Smooth muscle cell (in vitro differentiated cells): ENCODE data around the gene ADSL. TPM values are rescaled to one million over a fixed set of nuclear protein-coding genes. Genes with fewer than 3 reads are reported as not detected.

ENCODE experiments used
- DNase-seq: peaks from one replicate; lab custom pipeline; 2025; ENCODE audit not compliant: unreplicated experiment; lab: John Stamatoyannopoulos, UW
- H2AFZ ChIP-seq: fragments of 200-600 bp; sonication (generic); 2 replicates; pipeline ENCODE4 v1.6.0; 2016; ENCODE audit warnings: antibody characterized with exemption, low read depth, mild to moderate bottlenecking
- H3F3A ChIP-seq: fragments of 200-600 bp; sonication (generic); 2 replicates; pipeline ENCODE4 v1.6.0; 2017; ENCODE audit warnings: antibody characterized with exemption, low read depth
- H3K27ac ChIP-seq: fragments of 200-600 bp; sonication (generic); 2 replicates; pipeline ENCODE4 v1.5.1; 2016; ENCODE audit warnings: low read depth, mild to moderate bottlenecking
- H3K27me3 ChIP-seq: fragments of 200-600 bp; sonication (generic); 2 replicates; pipeline ENCODE4 v1.6.1; 2016; ENCODE audit warnings: low read depth, mild to moderate bottlenecking
- H3K36me3 ChIP-seq: fragments of 200-600 bp; sonication (generic); 2 replicates; pipeline ENCODE4 v1.5.1; 2016; ENCODE audit warnings: low read depth
- H3K4me1 ChIP-seq: fragments of 200-600 bp; sonication (generic); 2 replicates; pipeline ENCODE4 v1.5.1; 2016; ENCODE audit warnings: low read depth
- H3K4me2 ChIP-seq: fragments of 200-600 bp; sonication (generic); 2 replicates; pipeline ENCODE4 v1.6.0; 2016; ENCODE audit warnings: mild to moderate bottlenecking
- H3K4me3 ChIP-seq: fragments of 200-600 bp; sonication (generic); 2 replicates; pipeline ENCODE4 v1.5.1; 2016; ENCODE audit warnings: mild to moderate bottlenecking
- H3K79me2 ChIP-seq: fragments of 200-600 bp; sonication (generic); 2 replicates; pipeline ENCODE4 v1.6.0; 2016; ENCODE audit warnings: low read depth, mild to moderate bottlenecking
- H3K9ac ChIP-seq: fragments of 200-600 bp; sonication (generic); 2 replicates; pipeline ENCODE4 v1.6.0; 2016; ENCODE audit warnings: low read depth
- H3K9me3 ChIP-seq: fragments of 200-600 bp; sonication (generic); replicated peaks from 2 replicates; pipeline ENCODE4 v1.5.1; 2016; ENCODE audit warnings: low read depth
- H4K20me1 ChIP-seq: fragments of 200-600 bp; sonication (generic); 2 replicates; pipeline ENCODE4 v1.6.0; 2016; ENCODE audit warnings: low read depth
- WGBS: methylation state at CpG from one replicate; pipeline ENCODE4 v1.1.7; 2016; ENCODE audit warnings: low lambda C conversion rate; 5-methylcytosine and 5-hydroxymethylcytosine counted together
- polyA plus RNA-seq: library from polyadenylated mRNA; unstranded; fragments of >200 nt; fragmentation: Nextera tagmentation; extraction: Ambion mirVana; gene quantifications from 2 replicates; pipeline ENCODE4 v1.2.1, GENCODE V29; 2016
- total RNA-seq: library from RNA; depleted of rRNA; stranded (reverse); fragments of >200 nt; gene quantifications from 2 replicates; pipeline ENCODE4 v1.2.3, GENCODE V29; 2014
- TF ChIP-seq, protein P1 (sequence below): fragments of 200-600 bp; sonication (generic); IDR thresholded peaks from 2 replicates; pipeline ENCODE4 v1.5.1; 2017; ENCODE audit warnings: borderline replicate concordance, mild to moderate bottlenecking, antibody characterized with exemption; ENCODE audit not compliant: insufficient read depth, poor library complexity, severe bottlenecking

The ADSL gene
- total and polyA plus RNA-seq, 2 experiments from 2014 or later, result 45.9 to 65.1 TPM

DNA sequence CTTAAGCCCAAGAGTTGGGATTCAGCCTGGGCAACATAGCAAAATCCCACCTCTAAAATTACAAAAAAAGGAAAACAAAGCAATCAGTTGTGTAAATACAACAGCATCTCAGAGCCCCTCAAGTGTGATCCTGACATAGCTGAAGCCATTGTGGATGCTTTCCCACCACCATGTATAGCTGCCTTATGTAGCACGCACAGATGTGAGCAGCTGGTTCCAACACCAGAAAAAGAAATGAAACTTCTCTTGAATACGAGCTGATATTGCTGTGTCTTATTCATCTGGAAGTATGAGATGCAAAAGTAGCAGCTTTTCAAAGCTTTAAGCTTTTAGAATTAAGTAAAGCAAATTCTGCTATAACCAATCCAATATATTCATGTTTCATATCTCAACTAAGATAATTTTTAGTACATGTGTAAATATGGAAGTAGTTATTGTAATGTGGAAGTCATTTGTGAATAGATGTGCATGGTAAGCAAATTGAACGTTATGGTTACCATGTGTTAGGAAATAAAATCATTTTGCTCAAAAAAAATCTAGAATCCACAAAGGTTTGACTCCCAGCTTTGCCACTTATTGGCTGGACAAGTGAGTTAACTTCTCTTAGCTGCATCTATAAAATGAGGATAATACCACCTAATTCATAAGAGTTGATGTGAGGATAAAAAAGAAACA, 87.3 kb downstream of the ADSL start:
- Histone ChIP-seq H3K27me3 (no peaks in the 10 kb centered on the region), H3F3A (peaks cover 13% of the 10 kb centered on the region), H3K9ac (no peak overlapping the region), H3K4me2 (no peak overlapping the region), H3K27ac (no peak overlapping the region), H4K20me1 (peaks cover 69% of the 10 kb centered on the region), H3K36me3 (no peaks in the 10 kb centered on the region), H3K4me1 (peaks cover 4% of the 10 kb centered on the region), H3K9me3 (no peaks in the 10 kb centered on the region), H3K4me3 (no peak overlapping the region), H2AFZ (no peak overlapping the region), H3K79me2 (peaks cover 62% of the 10 kb centered on the region)
- no peak for DNase-seq
- WGBS, result 95% methylated on average over 3 of the region's 3 CpGs
- TF ChIP-seq, protein P1, sequence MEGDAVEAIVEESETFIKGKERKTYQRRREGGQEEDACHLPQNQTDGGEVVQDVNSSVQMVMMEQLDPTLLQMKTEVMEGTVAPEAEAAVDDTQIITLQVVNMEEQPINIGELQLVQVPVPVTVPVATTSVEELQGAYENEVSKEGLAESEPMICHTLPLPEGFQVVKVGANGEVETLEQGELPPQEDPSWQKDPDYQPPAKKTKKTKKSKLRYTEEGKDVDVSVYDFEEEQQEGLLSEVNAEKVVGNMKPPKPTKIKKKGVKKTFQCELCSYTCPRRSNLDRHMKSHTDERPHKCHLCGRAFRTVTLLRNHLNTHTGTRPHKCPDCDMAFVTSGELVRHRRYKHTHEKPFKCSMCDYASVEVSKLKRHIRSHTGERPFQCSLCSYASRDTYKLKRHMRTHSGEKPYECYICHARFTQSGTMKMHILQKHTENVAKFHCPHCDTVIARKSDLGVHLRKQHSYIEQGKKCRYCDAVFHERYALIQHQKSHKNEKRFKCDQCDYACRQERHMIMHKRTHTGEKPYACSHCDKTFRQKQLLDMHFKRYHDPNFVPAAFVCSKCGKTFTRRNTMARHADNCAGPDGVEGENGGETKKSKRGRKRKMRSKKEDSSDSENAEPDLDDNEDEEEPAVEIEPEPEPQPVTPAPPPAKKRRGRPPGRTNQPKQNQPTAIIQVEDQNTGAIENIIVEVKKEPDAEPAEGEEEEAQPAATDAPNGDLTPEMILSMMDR, result no peak

DNA sequence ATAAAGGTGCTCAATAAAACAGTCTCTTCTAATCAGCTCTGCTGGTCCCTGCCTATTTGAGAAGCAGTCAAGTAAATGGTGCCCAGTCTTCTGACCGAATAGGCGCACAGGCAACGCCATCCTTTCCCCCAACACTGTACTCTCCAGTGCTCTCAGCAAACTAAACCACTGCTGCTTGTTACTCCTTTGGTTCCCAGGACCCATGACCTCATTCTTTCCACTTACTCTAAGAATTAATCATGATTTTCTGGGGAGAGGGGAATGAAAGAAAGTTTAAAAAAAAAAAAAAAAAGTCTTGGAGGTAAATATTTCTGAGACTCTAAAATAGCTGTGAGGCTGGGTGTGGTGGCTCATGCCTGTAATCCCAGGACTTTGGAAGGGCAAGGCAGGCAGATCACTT, 87.8 kb downstream of the ADSL start:
- H3K4me2 ChIP-seq, result no peak overlapping the region
- peaks cover 62% of the 10 kb centered on the region for H3K79me2 ChIP-seq
- H3K36me3 ChIP-seq, result no peaks in the 10 kb centered on the region
- no peaks in the 10 kb centered on the region for H3K27me3 ChIP-seq
- no peak overlapping the region for H3K9ac ChIP-seq
- H4K20me1 ChIP-seq, result peaks cover 69% of the 10 kb centered on the region
- no peak for DNase-seq
- H3K4me3 ChIP-seq, result no peak overlapping the region
- TF ChIP-seq, protein P1, result no peak
- no peaks in the 10 kb centered on the region for H3K9me3 ChIP-seq
- H2AFZ ChIP-seq, result no peak overlapping the region
- H3K4me1 ChIP-seq, result peaks cover 4% of the 10 kb centered on the region
- 100% methylated on average over 3 of the region's 3 CpGs for WGBS
- H3K27ac ChIP-seq, result no peak overlapping the region
- peaks cover 13% of the 10 kb centered on the region for H3F3A ChIP-seq

DNA sequence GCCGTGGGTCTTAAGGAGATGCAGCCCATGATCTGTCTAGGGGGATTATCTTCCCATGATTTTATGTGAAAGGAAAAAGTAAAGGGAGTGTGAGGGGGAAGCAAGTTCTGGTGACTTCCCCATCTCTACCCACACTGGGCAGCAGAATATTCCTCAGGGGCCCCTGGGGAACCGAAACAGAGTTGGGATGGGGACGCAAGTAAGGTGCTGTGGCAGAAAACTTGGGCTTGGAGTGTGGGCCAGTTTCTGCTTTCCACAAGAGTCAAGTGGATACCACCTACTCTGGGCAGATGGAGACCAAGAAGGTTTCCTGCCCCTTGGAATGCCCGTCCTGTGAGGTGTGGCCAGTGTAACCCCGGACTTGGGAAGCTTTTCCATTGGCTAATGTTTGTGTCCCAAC, 88.4 kb downstream of the ADSL start:
- Histone ChIP-seq H3K79me2 (peaks cover 67% of the 10 kb centered on the region), H2AFZ (no peak overlapping the region), H3K27me3 (no peaks in the 10 kb centered on the region)

More for the DNA sequence above, 88.4 kb downstream of the ADSL start:
- no peak overlapping the region for H3K4me2 ChIP-seq
- H3K4me1 ChIP-seq, result peaks cover 4% of the 10 kb centered on the region
- H3F3A ChIP-seq, result peaks cover 13% of the 10 kb centered on the region
- no peaks in the 10 kb centered on the region for H3K36me3 ChIP-seq
- TF ChIP-seq, protein P1, result no peak
- H3K9ac ChIP-seq, result no peak overlapping the region
- H3K27ac ChIP-seq, result no peak overlapping the region
- H3K4me3 ChIP-seq, result no peak overlapping the region
- no peaks in the 10 kb centered on the region for H3K9me3 ChIP-seq
- peaks cover 69% of the 10 kb centered on the region for H4K20me1 ChIP-seq
- no peak for DNase-seq
- WGBS, result 98% methylated on average over 5 of the region's 5 CpGs
